OCI-LY7 (cell line): ENCODE measurements around the gene RBM46. TPM values are rescaled to one million over a fixed set of nuclear protein-coding genes. Genes with fewer than 3 reads are reported as not detected.

ENCODE experiments used
- BruUV-seq: library from RNA; stranded (reverse); fragments of 400-500 nt; replicated peaks from 2 replicates; lab custom pipeline; 2021; lab: Mats Ljungman, UMichigan
- CTCF ChIA-PET: fragments of 300-600 bp; sonication (Branson Sonifier 250); formaldehyde crosslinking; loops from one replicate; lab custom pipeline; 2022; ENCODE audit warnings: antibody characterized with exemption; ENCODE audit not compliant: unreplicated experiment; lab: Charles Lee
- POLR2A ChIA-PET: fragments of 300-600 bp; sonication (Branson Sonifier 250); formaldehyde crosslinking; loops from one replicate; lab custom pipeline; 2022; ENCODE audit warnings: antibody characterized with exemption; lab: Charles Lee
- DNase-seq: peaks from one replicate; pipeline ENCODE4 v3.0.0-alpha.2; 2015; ENCODE audit warnings: low spot score
- H2AFZ ChIP-seq: fragments of 200-600 bp; sonication (generic), shearing (Covaris generic); 2 replicates; pipeline ENCODE4 v1.6.1; 2014; ENCODE audit warnings: mild to moderate bottlenecking, antibody characterized with exemption, low read length, moderate library complexity
- H3K27ac ChIP-seq: fragments of 200-600 bp; sonication (generic); 2 replicates; pipeline ENCODE4 v1.5.1; 2014; ENCODE audit warnings: mixed run types, low read depth, mild to moderate bottlenecking, moderate library complexity, low read length, inconsistent platforms; ENCODE audit not compliant: poor library complexity, severe bottlenecking
- H3K36me3 ChIP-seq: fragments of 200-600 bp; sonication (generic); 2 replicates; pipeline ENCODE4 v1.6.1; 2014; ENCODE audit warnings: mild to moderate bottlenecking, antibody characterized with exemption, low read length, moderate library complexity, mixed read lengths; ENCODE audit not compliant: insufficient read depth
- H3K4me1 ChIP-seq: fragments of 200-600 bp; sonication (generic); 2 replicates; pipeline ENCODE4 v1.5.1; 2014; ENCODE audit warnings: mild to moderate bottlenecking, low read length; ENCODE audit not compliant: insufficient read depth, poor library complexity, severe bottlenecking
- H3K4me2 ChIP-seq: fragments of 200-600 bp; sonication (generic); 2 replicates; pipeline ENCODE4 v1.6.1; 2014; ENCODE audit warnings: mild to moderate bottlenecking, low read length
- H3K4me3 ChIP-seq: fragments of 200-600 bp; sonication (generic); 2 replicates; pipeline ENCODE4 v1.5.1; 2014; ENCODE audit warnings: mild to moderate bottlenecking, low read depth, low read length; ENCODE audit not compliant: poor library complexity, severe bottlenecking
- H3K79me2 ChIP-seq: fragments of 200-600 bp; sonication (generic); 2 replicates; pipeline ENCODE4 v1.6.1; 2016; ENCODE audit warnings: low read depth, mild to moderate bottlenecking, low read length, moderate library complexity, mixed read lengths; ENCODE audit not compliant: insufficient read depth
- H3K9me2 ChIP-seq: fragments of 200-600 bp; sonication (generic); 2 replicates; pipeline ENCODE4 v1.6.1; 2016; ENCODE audit warnings: mild to moderate bottlenecking, low read length, mixed read lengths; ENCODE audit not compliant: insufficient read depth
- H3K9me3 ChIP-seq: fragments of 200-600 bp; sonication (generic); 2 replicates; pipeline ENCODE4 v1.6.1; 2014; ENCODE audit warnings: mild to moderate bottlenecking, mixed run types, low read length, mixed read lengths
- H4K20me1 ChIP-seq: fragments of 200-600 bp; sonication (generic); 2 replicates; pipeline ENCODE4 v1.6.1; 2014; ENCODE audit warnings: mild to moderate bottlenecking, antibody characterized with exemption, low read length, moderate library complexity, mixed read lengths; ENCODE audit not compliant: insufficient read depth
- CTCF ChIP-seq: fragments of 200-600 bp; sonication (generic); conservative IDR thresholded peaks from 2 replicates; pipeline ENCODE4 v1.5.1; 2014; ENCODE audit warnings: mild to moderate bottlenecking, antibody characterized with exemption, low read length, moderate library complexity, mixed read lengths
- EZH2phosphoT487 ChIP-seq: fragments of 200-600 bp; sonication (generic); IDR thresholded peaks from 2 replicates; pipeline ENCODE4 v1.6.1; 2018; ENCODE audit warnings: low read depth, borderline replicate concordance, mild to moderate bottlenecking, mixed run types, antibody characterized with exemption, low read length, moderate library complexity, mixed read lengths
- intact Hi-C: fragments of 100-400 bp; cut with micrococcal nuclease; formaldehyde crosslinking; loops from one replicate; pipeline ENCODE4 v1.10.0; 2022; ENCODE audit not compliant: unreplicated experiment
- total RNA-seq, 2 experiments: library from RNA; depleted of rRNA in 1 of 2; stranded (reverse); fragments of >200 nt in 1 of 2; shearing (Covaris generic) in 1 of 2; gene quantifications; 2 replicates each; pipeline ENCODE4 v1.2.3, GENCODE V29; 2014 to 2022

The RBM46 gene
- total RNA-seq, 2 experiments from 2014 or later, result not detected

DNA sequence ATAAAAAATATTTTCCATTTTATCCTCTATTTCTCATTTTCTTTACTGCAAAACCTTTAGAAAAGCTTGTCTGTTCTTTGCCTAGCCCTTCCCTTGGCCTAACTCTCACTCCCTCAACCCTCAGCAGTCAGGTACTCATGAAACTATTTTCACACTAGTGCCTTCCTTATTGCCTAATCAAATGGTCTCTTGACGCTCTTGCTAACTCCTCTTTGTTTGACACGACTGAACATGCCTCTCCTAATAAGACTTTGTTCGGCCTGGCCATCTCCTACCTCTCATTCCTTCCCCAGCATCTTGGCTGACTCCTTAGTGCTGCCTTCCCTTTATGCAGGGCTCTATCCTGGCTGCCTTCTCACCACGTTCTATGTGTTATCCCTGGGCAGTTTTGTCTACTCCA lies 48.4 kb upstream of the RBM46 start:
- Histone ChIP-seq H3K4me3 (no peak overlapping the region), H3K9me3 (no peaks in the 10 kb centered on the region), H3K4me1 (no peaks in the 10 kb centered on the region), H4K20me1 (no peaks in the 10 kb centered on the region), H3K9me2 (no peaks in the 10 kb centered on the region), H2AFZ (no peak overlapping the region), H3K27ac (no peak overlapping the region), H3K4me2 (no peak overlapping the region), H3K79me2 (no peaks in the 10 kb centered on the region), H3K36me3 (no peaks in the 10 kb centered on the region)
- ChIA-PET CTCF (no interaction called here), POLR2A (no interaction called here)
- DNase-seq, result no peak
- BruUV-seq, result no TSS peak
- TF ChIP-seq EZH2phosphoT487 (no peak), CTCF (no peak)
- intact Hi-C loops, result no loop called here

- no peaks in the 10 kb centered on the region for H4K20me1 ChIP-seq
- TF ChIP-seq CTCF, result no peak
- TF ChIP-seq EZH2phosphoT487, result no peak
- no peaks in the 10 kb centered on the region for H3K9me3 ChIP-seq
- CTCF ChIA-PET, result no interaction called here
- H3K27ac ChIP-seq, result no peak overlapping the region
- no peaks in the 10 kb centered on the region for H3K79me2 ChIP-seq
- H3K36me3 ChIP-seq, result no peaks in the 10 kb centered on the region
- no peak overlapping the region for H2AFZ ChIP-seq
- BruUV-seq, result no TSS peak
- POLR2A ChIA-PET, result interaction anchor here (0.6 kb wide), 1 partner anchor 473 kb away, joined by 3 read pairs; no protein-coding TSS in a partner anchor
- intact Hi-C loops, result no loop called here
- DNase-seq, result no peak
- H3K4me1 ChIP-seq, result no peaks in the 10 kb centered on the region
- no peak overlapping the region for H3K4me3 ChIP-seq
- H3K9me2 ChIP-seq, result no peaks in the 10 kb centered on the region
- no peak overlapping the region for H3K4me2 ChIP-seq
These were observed 44.3 kb upstream of the RBM46 start for GRCh38 chr4:154736770-154737169.

DNA sequence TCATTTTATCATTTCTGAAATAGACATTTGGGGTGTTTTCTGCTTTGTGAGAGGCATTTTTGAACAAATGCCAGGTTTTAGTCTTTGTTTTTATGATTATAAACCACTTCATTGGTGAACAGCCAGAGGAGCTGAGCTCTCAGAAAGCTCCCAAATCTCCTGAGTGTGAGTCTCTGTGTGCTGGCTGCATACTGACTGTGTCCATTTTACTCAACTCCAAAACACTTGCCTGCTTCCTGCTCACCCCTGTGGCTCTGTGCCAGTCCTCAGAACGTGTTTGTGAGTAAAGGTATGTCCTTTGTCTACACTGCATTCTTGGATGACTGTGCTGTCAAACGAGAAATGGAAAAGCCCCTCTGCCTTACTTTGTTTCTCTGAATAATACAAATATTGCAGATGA lies 42.6 kb upstream of the RBM46 start:
- ChIA-PET CTCF (no interaction called here), POLR2A (no interaction called here)
- BruUV-seq, result no TSS peak
- H3K36me3 ChIP-seq, result no peaks in the 10 kb centered on the region
- no peak for TF ChIP-seq EZH2phosphoT487
- TF ChIP-seq CTCF, result no peak
- H3K9me2 ChIP-seq, result no peaks in the 10 kb centered on the region
- DNase-seq, result no peak
- H3K9me3 ChIP-seq, result no peaks in the 10 kb centered on the region
- H3K27ac ChIP-seq, result no peak overlapping the region
- no peak overlapping the region for H3K4me2 ChIP-seq
- intact Hi-C loops, result no loop called here
- no peaks in the 10 kb centered on the region for H4K20me1 ChIP-seq
- no peaks in the 10 kb centered on the region for H3K4me1 ChIP-seq
- H3K4me3 ChIP-seq, result no peak overlapping the region
- H3K79me2 ChIP-seq, result no peaks in the 10 kb centered on the region
- no peak overlapping the region for H2AFZ ChIP-seq
